Caco-2 (cell line): ENCODE measurements around the gene ASXL1. TPM values are rescaled to one million over a fixed set of nuclear protein-coding genes. Genes with fewer than 3 reads are reported as not detected.
A peak's percentile ranks its signal among the peaks of the same experiment; 100 is the strongest.

Experiments
- BruUV-seq: library from RNA; stranded (reverse); fragments of 400-500 nt; replicated peaks from 2 replicates; lab custom pipeline; 2021; lab: Mats Ljungman, UMichigan
- CTCF ChIA-PET: fragments of 300-600 bp; sonication (Branson Sonifier 250); formaldehyde crosslinking; loops from one replicate; lab custom pipeline; 2022; ENCODE audit warnings: antibody characterized with exemption; lab: Charles Lee
- POLR2A ChIA-PET: fragments of 300-600 bp; sonication (Branson Sonifier 250); formaldehyde crosslinking; loops from one replicate; lab custom pipeline; 2022; ENCODE audit warnings: antibody characterized with exemption; lab: Charles Lee
- DNase-seq, 2 experiments: peaks; one replicate each; pipeline versions ENCODE4 v3.0.0 to v3.0.0-alpha.2; 2020 to 2022
- H3K27me3 ChIP-seq: replicated peaks from 2 replicates; pipeline ENCODE4 v1.6.0; 2011; ENCODE audit warnings: low read length; ENCODE audit not compliant: control insufficient read depth, insufficient read depth
- H3K36me3 ChIP-seq: 2 replicates; pipeline ENCODE4 v1.5.1; 2011; ENCODE audit warnings: low read length; ENCODE audit not compliant: control insufficient read depth, insufficient read depth
- H3K4me1 ChIP-seq: fragments of 250-450 bp; sonication (Bioruptor Pico); 2 replicates; pipeline ENCODE4 v1.5.1; 2020; ENCODE audit warnings: mild to moderate bottlenecking
- H3K4me3 ChIP-seq: 2 replicates; pipeline ENCODE4 v1.5.1; 2011; ENCODE audit warnings: low read depth, mild to moderate bottlenecking, control low read depth, low read length
- H3K9me3 ChIP-seq: fragments of 250-450 bp; sonication (Bioruptor Pico); 2 replicates; pipeline ENCODE4 v1.5.1; 2020; ENCODE audit warnings: mild to moderate bottlenecking, moderate library complexity
- H3K27ac Mint-ChIP-seq: one replicate; pipeline ENCODE4 v1.8.0; 2022; ENCODE audit warnings: mixed read lengths; ENCODE audit not compliant: unreplicated experiment
- H3K27me3 Mint-ChIP-seq: one replicate; pipeline ENCODE4 v1.8.0; 2022; ENCODE audit warnings: mixed read lengths; ENCODE audit not compliant: insufficient read depth, unreplicated experiment
- H3K36me3 Mint-ChIP-seq: one replicate; pipeline ENCODE4 v1.8.0; 2022; ENCODE audit warnings: mild to moderate bottlenecking, mixed read lengths; ENCODE audit not compliant: insufficient read depth, unreplicated experiment
- H3K4me1 Mint-ChIP-seq: one replicate; pipeline ENCODE4 v1.8.0; 2022; ENCODE audit warnings: low read depth, mixed read lengths; ENCODE audit not compliant: unreplicated experiment
- H3K4me3 Mint-ChIP-seq: one replicate; pipeline ENCODE4 v1.8.0; 2022; ENCODE audit warnings: mild to moderate bottlenecking, moderate library complexity, mixed read lengths; ENCODE audit not compliant: unreplicated experiment
- H3K9me3 Mint-ChIP-seq: one replicate; pipeline ENCODE4 v1.8.0; 2022; ENCODE audit warnings: mixed read lengths; ENCODE audit not compliant: unreplicated experiment
- intact Hi-C: fragments of 100-400 bp; cut with micrococcal nuclease; formaldehyde crosslinking; loops from one replicate; pipeline ENCODE4 v1.10.0; 2022; ENCODE audit not compliant: unreplicated experiment
- total RNA-seq: library from RNA; stranded (reverse); gene quantifications from 2 replicates; pipeline ENCODE4 v1.2.3, GENCODE V29; 2022
- TF ChIP-seq, protein P1 (sequence below), 2 experiments: fragments of 200-600 bp in 1 of 2; IDR thresholded peaks; 1 replicate in 1 of 2; 2 replicates in 1 of 2; pipeline versions ENCODE4 v1.5.1 to v1.8.0; 2011 to 2022; ENCODE audit warnings: antibody characterized with exemption in 1 of 2, control low read depth in 1 of 2, inconsistent platforms in 1 of 2, low read depth in 1 of 2, low read length in 1 of 2, mild to moderate bottlenecking in 1 of 2, moderate library complexity in 1 of 2; ENCODE audit not compliant: insufficient read depth in 1 of 2, severe bottlenecking in 1 of 2, unreplicated experiment in 1 of 2

The ASXL1 gene
- total RNA-seq, 1 experiment from 2014 or later = 226 TPM

DNA sequence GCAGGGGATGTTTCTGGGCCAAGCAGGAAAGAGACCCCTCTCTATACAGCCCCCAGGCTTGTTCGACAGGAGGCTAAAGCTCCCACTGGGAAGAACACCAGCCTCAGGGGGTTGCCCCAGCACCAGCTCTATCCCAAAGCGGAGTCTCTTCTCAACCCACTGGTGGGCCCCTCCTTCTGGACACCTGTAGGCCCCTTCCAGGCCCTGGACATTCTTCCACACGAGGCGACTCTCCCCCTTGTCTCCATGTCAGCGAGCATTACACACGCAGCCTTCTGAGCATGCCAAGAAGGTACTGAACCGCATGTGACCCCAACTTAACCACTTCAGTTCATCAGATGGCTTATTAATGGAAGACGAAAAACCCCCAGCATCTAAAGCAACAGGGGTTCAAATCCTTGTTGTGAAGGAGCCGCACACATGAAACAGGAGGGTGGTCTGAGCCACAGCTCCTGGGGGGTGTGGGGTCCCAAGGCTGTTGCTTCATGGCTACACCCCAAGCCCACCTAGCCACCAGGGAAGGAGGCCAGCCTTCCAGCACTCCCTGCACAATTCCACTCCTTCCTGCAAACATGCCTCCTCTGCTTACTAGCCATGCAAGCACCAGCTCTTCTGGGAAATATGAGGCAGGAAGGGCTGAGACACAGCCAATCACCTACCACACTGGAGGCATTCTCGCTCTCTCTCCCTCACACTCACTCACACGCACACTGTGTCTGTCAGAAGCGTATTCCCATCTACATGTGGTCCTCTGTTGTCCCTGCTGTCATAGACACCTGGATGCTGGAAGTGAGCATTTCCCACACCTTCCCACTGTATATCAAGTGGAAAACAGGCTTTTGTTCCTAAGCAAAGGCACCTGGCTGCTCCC is 122.5 kb downstream of the ASXL1 start:
- Mint-ChIP-seq H3K36me3 (peaks cover 23% of the 10 kb centered on the region), H3K27me3 (no peaks in the 10 kb centered on the region), H3K27ac (peak overlapping the region; percentile 80), H3K4me3 (peak overlapping the region; percentile 93), H3K4me1 (peaks cover 58% of the 10 kb centered on the region), H3K9me3 (no peaks in the 10 kb centered on the region)
- no TSS peak for BruUV-seq
- CTCF ChIA-PET = interaction anchor here (0.7 to 1.1 kb wide), 3 partner anchors 8 to 171 kb away, joined by 3 to 4 read pairs (median 4); no protein-coding TSS in a partner anchor
- POLR2A ChIA-PET = interaction anchor here (0.5 kb wide), 1 partner anchor 111 kb away, joined by 3 read pairs; no protein-coding TSS in a partner anchor
- no peaks in the 10 kb centered on the region for H3K36me3 ChIP-seq
- intact Hi-C loops = no loop called here
- DNase-seq = peak in 1 of 2 experiments; percentile 41
- peaks cover 63% of the 10 kb centered on the region for H3K4me1 ChIP-seq
- no peaks in the 10 kb centered on the region for H3K9me3 ChIP-seq
- no peaks in the 10 kb centered on the region for H3K27me3 ChIP-seq
- TF ChIP-seq, protein P1, sequence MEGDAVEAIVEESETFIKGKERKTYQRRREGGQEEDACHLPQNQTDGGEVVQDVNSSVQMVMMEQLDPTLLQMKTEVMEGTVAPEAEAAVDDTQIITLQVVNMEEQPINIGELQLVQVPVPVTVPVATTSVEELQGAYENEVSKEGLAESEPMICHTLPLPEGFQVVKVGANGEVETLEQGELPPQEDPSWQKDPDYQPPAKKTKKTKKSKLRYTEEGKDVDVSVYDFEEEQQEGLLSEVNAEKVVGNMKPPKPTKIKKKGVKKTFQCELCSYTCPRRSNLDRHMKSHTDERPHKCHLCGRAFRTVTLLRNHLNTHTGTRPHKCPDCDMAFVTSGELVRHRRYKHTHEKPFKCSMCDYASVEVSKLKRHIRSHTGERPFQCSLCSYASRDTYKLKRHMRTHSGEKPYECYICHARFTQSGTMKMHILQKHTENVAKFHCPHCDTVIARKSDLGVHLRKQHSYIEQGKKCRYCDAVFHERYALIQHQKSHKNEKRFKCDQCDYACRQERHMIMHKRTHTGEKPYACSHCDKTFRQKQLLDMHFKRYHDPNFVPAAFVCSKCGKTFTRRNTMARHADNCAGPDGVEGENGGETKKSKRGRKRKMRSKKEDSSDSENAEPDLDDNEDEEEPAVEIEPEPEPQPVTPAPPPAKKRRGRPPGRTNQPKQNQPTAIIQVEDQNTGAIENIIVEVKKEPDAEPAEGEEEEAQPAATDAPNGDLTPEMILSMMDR (IDR thresholded peaks at IDR 0.05; ENCODE audit: insufficient read depth in 1 of 2, low read depth in 1 of 2, low read length in 1 of 2, severe bottlenecking in 1 of 2, unreplicated experiment in 1 of 2) = no peak
- H3K4me3 ChIP-seq = no peak overlapping the region

GRCh38 chr20:32481311-32482142 is 123.4 kb downstream of the ASXL1 start:
- peak overlapping the region; percentile 77 for H3K4me3 ChIP-seq
- peak overlapping the region; percentile 80 for H3K27ac Mint-ChIP-seq
- no peaks in the 10 kb centered on the region for H3K27me3 Mint-ChIP-seq
- CTCF ChIA-PET = interaction anchor here (0.6 to 1.1 kb wide), 4 partner anchors 9 to 759 kb away, joined by 3 to 4 read pairs (median 4); no protein-coding TSS in a partner anchor
- H3K4me1 Mint-ChIP-seq = peaks cover 57% of the 10 kb centered on the region
- peaks cover 22% of the 10 kb centered on the region for H3K36me3 Mint-ChIP-seq
- H3K4me1 ChIP-seq = peaks cover 61% of the 10 kb centered on the region
- no peaks in the 10 kb centered on the region for H3K9me3 ChIP-seq
- no peaks in the 10 kb centered on the region for H3K36me3 ChIP-seq
- no TSS peak for BruUV-seq
- peak in 1 of 2 experiments; percentile 48 for DNase-seq
- H3K27me3 ChIP-seq = no peaks in the 10 kb centered on the region
- no peaks in the 10 kb centered on the region for H3K9me3 Mint-ChIP-seq
- intact Hi-C loops = no loop called here
- H3K4me3 Mint-ChIP-seq = peak overlapping the region; percentile 93
- TF ChIP-seq, protein P1 (IDR thresholded peaks at IDR 0.05; ENCODE audit: insufficient read depth in 1 of 2, low read depth in 1 of 2, low read length in 1 of 2, severe bottlenecking in 1 of 2, unreplicated experiment in 1 of 2) = no peak
- POLR2A ChIA-PET = interaction anchor here (0.5 kb wide), 1 partner anchor 112 kb away, joined by 3 read pairs; no protein-coding TSS in a partner anchor

DNA sequence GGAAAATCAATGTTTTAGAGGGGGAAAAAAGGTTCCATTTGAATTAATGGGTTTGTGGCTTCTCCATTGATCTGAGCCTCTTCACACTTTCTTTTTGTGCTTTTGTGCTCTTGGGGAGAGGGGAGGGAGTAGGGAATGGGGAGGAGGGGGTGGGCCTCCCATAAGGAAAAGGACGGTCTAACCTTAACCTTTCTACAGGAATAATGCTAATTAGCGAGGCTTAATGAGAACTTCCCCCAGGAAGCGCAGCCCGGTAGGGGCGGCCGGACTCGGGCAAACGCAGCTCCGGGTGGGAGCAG is 124.0 kb downstream of the ASXL1 start:
- ChIA-PET CTCF (interaction anchor here (0.6 kb wide), 1 partner anchor 112 kb away, joined by 5 read pairs; no protein-coding TSS in a partner anchor), POLR2A (no interaction called here)
- no peak for DNase-seq
- Histone ChIP-seq H3K4me1 (peaks cover 55% of the 10 kb centered on the region), H3K4me3 (peak overlapping the region; percentile 77), H3K27me3 (no peaks in the 10 kb centered on the region), H3K36me3 (no peaks in the 10 kb centered on the region), H3K9me3 (no peaks in the 10 kb centered on the region)
- Mint-ChIP-seq H3K36me3 (peaks cover 22% of the 10 kb centered on the region), H3K9me3 (no peaks in the 10 kb centered on the region), H3K27me3 (no peaks in the 10 kb centered on the region), H3K27ac (peak overlapping the region; percentile 48), H3K4me1 (peaks cover 51% of the 10 kb centered on the region), H3K4me3 (peak overlapping the region; percentile 93)
- TF ChIP-seq, protein P1 (IDR thresholded peaks at IDR 0.05; ENCODE audit: insufficient read depth in 1 of 2, low read depth in 1 of 2, low read length in 1 of 2, severe bottlenecking in 1 of 2, unreplicated experiment in 1 of 2) = no peak
- BruUV-seq = no TSS peak
- intact Hi-C loops = no loop called here
